GM23248 (cell line): ENCODE results near the gene REP15. TPM values are rescaled to one million over a fixed set of nuclear protein-coding genes. Genes with fewer than 3 reads are reported as not detected.
A peak's percentile ranks its signal among the peaks of the same experiment; 100 is the strongest.

Experiments
- DNase-seq: peaks from one replicate; pipeline ENCODE4 v3.0.0-alpha.2; 2015
- H2AFZ ChIP-seq: fragments of 200-600 bp; sonication (generic); 2 replicates; pipeline ENCODE4 v1.6.1; 2016; ENCODE audit warnings: antibody characterized with exemption
- H3F3A ChIP-seq: fragments of 200-600 bp; sonication (generic); 2 replicates; pipeline ENCODE4 v1.6.1; 2016; ENCODE audit warnings: mild to moderate bottlenecking, antibody characterized with exemption, mixed run types; ENCODE audit not compliant: insufficient read depth
- H3K27ac ChIP-seq: fragments of 200-600 bp; sonication (generic); 2 replicates; pipeline ENCODE4 v1.5.1; 2016; ENCODE audit warnings: mild to moderate bottlenecking
- H3K27me3 ChIP-seq: fragments of 200-600 bp; sonication (generic); replicated peaks from 2 replicates; pipeline ENCODE4 v1.6.1; 2016; ENCODE audit warnings: mild to moderate bottlenecking; ENCODE audit not compliant: insufficient read depth
- H3K36me3 ChIP-seq: fragments of 200-600 bp; sonication (generic); 2 replicates; pipeline ENCODE4 v1.6.1; 2016; ENCODE audit warnings: low read depth, mild to moderate bottlenecking
- H3K4me1 ChIP-seq: fragments of 200-600 bp; sonication (generic); 2 replicates; pipeline ENCODE4 v1.6.1; 2016; ENCODE audit warnings: mild to moderate bottlenecking; ENCODE audit not compliant: insufficient read depth
- H3K4me2 ChIP-seq: fragments of 200-600 bp; sonication (generic); one replicate; pipeline ENCODE4 v1.6.1; 2016; ENCODE audit warnings: mild to moderate bottlenecking; ENCODE audit not compliant: unreplicated experiment
- H3K4me3 ChIP-seq: fragments of 200-600 bp; sonication (generic); 2 replicates; pipeline ENCODE4 v1.5.1; 2016; ENCODE audit warnings: mild to moderate bottlenecking
- H3K79me2 ChIP-seq: fragments of 200-600 bp; sonication (generic); 2 replicates; pipeline ENCODE4 v1.6.1; 2016; ENCODE audit warnings: mild to moderate bottlenecking; ENCODE audit not compliant: insufficient read depth
- H3K9ac ChIP-seq: fragments of 200-600 bp; sonication (generic); 2 replicates; pipeline ENCODE4 v1.6.1; 2016; ENCODE audit warnings: mild to moderate bottlenecking
- H3K9me2 ChIP-seq: fragments of 200-600 bp; sonication (generic); 2 replicates; pipeline ENCODE4 v1.6.1; 2016; ENCODE audit warnings: mixed run types, mild to moderate bottlenecking, moderate library complexity; ENCODE audit not compliant: insufficient read depth
- H3K9me3 ChIP-seq: fragments of 200-600 bp; sonication (generic); one replicate; pipeline ENCODE4 v1.6.1; 2017; ENCODE audit warnings: low read depth
- H4K20me1 ChIP-seq: fragments of 200-600 bp; sonication (generic); 2 replicates; pipeline ENCODE4 v1.6.0; 2016; ENCODE audit not compliant: insufficient read depth
- EZH2 ChIP-seq: fragments of 200-600 bp; sonication (generic); IDR thresholded peaks from 2 replicates; pipeline ENCODE4 v1.6.1; 2018; ENCODE audit warnings: antibody characterized with exemption, mild to moderate bottlenecking; ENCODE audit not compliant: insufficient read depth, poor library complexity, severe bottlenecking
- EZH2phosphoT487 ChIP-seq: fragments of 200-600 bp; sonication (generic); IDR thresholded peaks from 2 replicates; pipeline ENCODE4 v1.6.1; 2018; ENCODE audit warnings: antibody characterized with exemption, moderate library complexity, mild to moderate bottlenecking, low read depth; ENCODE audit not compliant: insufficient read depth
- WGBS, 2 experiments: methylation state at CpG; one replicate each; pipeline ENCODE4 v1.1.6; 2015 to 2017; ENCODE audit warnings: low lambda C conversion rate in 2 of 2, low coverage in 1 of 2; ENCODE audit errors: missing lambda C conversion rate in 2 of 2; 5-methylcytosine and 5-hydroxymethylcytosine counted together
- in situ Hi-C: fragments of 300-500 bp; cut with MboI; formaldehyde crosslinking; loops from 2 replicates; pipeline ENCODE4 v1.15.0; 2020
- polyA plus RNA-seq: library from polyadenylated mRNA; unstranded; fragments of >200 nt; fragmentation: Nextera tagmentation; extraction: Ambion mirVana; gene quantifications from 2 replicates; pipeline ENCODE4 v1.2.1, GENCODE V29; 2016
- total RNA-seq: library from RNA; depleted of rRNA; stranded (reverse); fragments of >200 nt; shearing (Covaris generic); gene quantifications from 2 replicates; pipeline ENCODE4 v1.2.3, GENCODE V29; 2014; rRNA removed

Gene REP15
- total RNA-seq (0.51 and 0.54 TPM in 2 replicates), polyA plus RNA-seq (0.60 and 1.5 TPM in 2 replicates)

- no peak within 1 kb of the TSS for H3K27ac ChIP-seq
- no peak for DNase-seq
- in situ Hi-C loops = no loop called here
Observed at GRCh38 chr12:27696293-27696652, at the start of gene REP15. REP15 (plus strand) TSS chr12:27696447; CDS start chr12:27696563, 116 bp downstream.

GRCh38 chr12:27650011-27650410 lies 46.2 kb upstream of the REP15 start:
- peaks cover 25% of the 10 kb centered on the region for H3F3A ChIP-seq
- no peak overlapping the region for H3K27ac ChIP-seq
- peaks cover 26% of the 10 kb centered on the region for H3K79me2 ChIP-seq
- no peak for DNase-seq
- H3K9me3 ChIP-seq = no peaks in the 10 kb centered on the region
- no peak overlapping the region for H3K4me2 ChIP-seq
- H3K4me3 ChIP-seq = no peak overlapping the region
- TF ChIP-seq EZH2 = no peak
- TF ChIP-seq EZH2phosphoT487 = no peak
- no peaks in the 10 kb centered on the region for H4K20me1 ChIP-seq
- H3K27me3 ChIP-seq = no peaks in the 10 kb centered on the region
- peaks cover 16% of the 10 kb centered on the region for H3K4me1 ChIP-seq
- H3K9me2 ChIP-seq = no peaks in the 10 kb centered on the region
- WGBS, 2 experiments = 100% methylated on average over 1 of the region's 1 CpG
- in situ Hi-C loops = no loop called here
- no peak overlapping the region for H2AFZ ChIP-seq
- peaks cover 53% of the 10 kb centered on the region for H3K36me3 ChIP-seq
- H3K9ac ChIP-seq = no peak overlapping the region

More at GRCh38 chr12:27696293-27696652, at the start of gene REP15:
- TF ChIP-seq EZH2phosphoT487 (no peak), EZH2 (no peak)
- Histone ChIP-seq H3F3A (peaks cover 23% of the 10 kb centered on the region), H3K9ac (no peak within 1 kb of the TSS), H3K27me3 (no peaks in the 10 kb centered on the region), H3K4me1 (no peaks in the 10 kb centered on the region), H4K20me1 (no peaks in the 10 kb centered on the region), H3K79me2 (no peaks in the 10 kb centered on the region), H2AFZ (no peak within 1 kb of the TSS), H3K9me2 (no peaks in the 10 kb centered on the region), H3K36me3 (peaks cover 61% of the 10 kb centered on the region), H3K4me2 (no peak within 1 kb of the TSS), H3K4me3 (no peak within 1 kb of the TSS), H3K9me3 (no peaks in the 10 kb centered on the region)
- WGBS, 2 experiments = 79 to 86% methylated on average over 5 of the region's 5 CpGs

GRCh38 chr12:27651201-27651600 lies 45.0 kb upstream of the REP15 start:
- no peak overlapping the region for H3K9ac ChIP-seq
- H3K27ac ChIP-seq = peak overlapping the region; percentile 5; the same call in 1 of the 2 replicates
- peaks cover 14% of the 10 kb centered on the region for H3K79me2 ChIP-seq
- H2AFZ ChIP-seq = no peak overlapping the region
- peaks cover 16% of the 10 kb centered on the region for H3K4me1 ChIP-seq
- WGBS, 2 experiments = 50 to 59% methylated on average over 1 of the region's 1 CpG
- no peaks in the 10 kb centered on the region for H4K20me1 ChIP-seq
- TF ChIP-seq EZH2 = no peak
- no peak for TF ChIP-seq EZH2phosphoT487
- H3K9me2 ChIP-seq = no peaks in the 10 kb centered on the region
- no peaks in the 10 kb centered on the region for H3K9me3 ChIP-seq
- H3K4me2 ChIP-seq = no peak overlapping the region
- DNase-seq = peak; percentile 19
- H3F3A ChIP-seq = peaks cover 25% of the 10 kb centered on the region
- in situ Hi-C loops = no loop called here
- peaks cover 56% of the 10 kb centered on the region for H3K36me3 ChIP-seq
- no peaks in the 10 kb centered on the region for H3K27me3 ChIP-seq
- no peak overlapping the region for H3K4me3 ChIP-seq

- in situ Hi-C loops = no loop called here
- 88% methylated on average over 1 of the region's 1 CpG for WGBS, 2 experiments
Observed at GRCh38 chr12:27652174-27652763, 44.0 kb upstream of the REP15 start.

More at GRCh38 chr12:27652174-27652763, 44.0 kb upstream of the REP15 start:
- peaks cover 13% of the 10 kb centered on the region; the same call in 1 of the 2 replicates for H3K79me2 ChIP-seq
- no peak overlapping the region for H3K27ac ChIP-seq
- H3F3A ChIP-seq = peaks cover 30% of the 10 kb centered on the region
- no peak overlapping the region for H3K4me2 ChIP-seq
- no peak overlapping the region for H3K9ac ChIP-seq
- DNase-seq = peak; percentile 88
- H3K9me2 ChIP-seq = no peaks in the 10 kb centered on the region
- H3K27me3 ChIP-seq = no peaks in the 10 kb centered on the region
- peaks cover 66% of the 10 kb centered on the region for H3K36me3 ChIP-seq
- no peak overlapping the region for H2AFZ ChIP-seq
- no peaks in the 10 kb centered on the region for H4K20me1 ChIP-seq
- TF ChIP-seq EZH2 = no peak
- no peak for TF ChIP-seq EZH2phosphoT487
- peaks cover 16% of the 10 kb centered on the region for H3K4me1 ChIP-seq
- H3K9me3 ChIP-seq = no peaks in the 10 kb centered on the region
- no peak overlapping the region for H3K4me3 ChIP-seq
